Stimulated activated CD8-positive, alpha-beta memory T cell treated with anti-CD3 and anti-CD28 coated beads, Interleukin-7, amount 100 ng/mL, for 24 hours (primary cell): Measurements from ENCODE around the gene ABHD2.

Experiments used
- DNase-seq: peaks from one replicate; pipeline ENCODE4 v3.0.0-alpha.2; 2020; ENCODE audit warnings: low read depth

ABHD2 gene

GRCh38 chr15:89098281-89098680, 10.0 kb downstream of the ABHD2 start:
- DNase-seq: no peak

GRCh38 chr15:89099968-89100367, 11.7 kb downstream of the ABHD2 start:
- DNase-seq: no peak

- no peak for DNase-seq
Observed at GRCh38 chr15:89101302-89102193, 13.3 kb downstream of the ABHD2 start.

- DNase-seq: no peak
Observed at GRCh38 chr15:89103481-89104171, 15.4 kb downstream of the ABHD2 start.

GRCh38 chr15:89104172-89104564, 15.9 kb downstream of the ABHD2 start:
- DNase-seq: no peak

GRCh38 chr15:89105147-89105546, 16.9 kb downstream of the ABHD2 start:
- DNase-seq: no peak

- no peak for DNase-seq
Observed at GRCh38 chr15:89106200-89106599, 17.9 kb downstream of the ABHD2 start.

GRCh38 chr15:89107984-89108383, 19.7 kb downstream of the ABHD2 start:
- no peak for DNase-seq

GRCh38 chr15:89108835-89109234, 20.6 kb downstream of the ABHD2 start:
- no peak for DNase-seq

GRCh38 chr15:89109238-89109637, 21.0 kb downstream of the ABHD2 start:
- no peak for DNase-seq

- no peak for DNase-seq
Observed at GRCh38 chr15:89110060-89110459, 21.8 kb downstream of the ABHD2 start.

- DNase-seq: no peak
Observed at GRCh38 chr15:89111352-89111751, 23.1 kb downstream of the ABHD2 start.

GRCh38 chr15:89111961-89112340, 23.7 kb downstream of the ABHD2 start:
- no peak for DNase-seq

- no peak for DNase-seq
Observed at GRCh38 chr15:89112341-89112971, 24.2 kb downstream of the ABHD2 start.

- no peak for DNase-seq
Observed at GRCh38 chr15:89113296-89114024, 25.2 kb downstream of the ABHD2 start.

- DNase-seq: no peak
Observed at GRCh38 chr15:89114990-89115389, 26.7 kb downstream of the ABHD2 start.

- DNase-seq: no peak
Observed at GRCh38 chr15:89115547-89115946, 27.3 kb downstream of the ABHD2 start.

- no peak for DNase-seq
Observed at GRCh38 chr15:89116404-89116803, 28.1 kb downstream of the ABHD2 start.

- DNase-seq: no peak
Observed at GRCh38 chr15:89117790-89118189, 29.5 kb downstream of the ABHD2 start.

- DNase-seq: no peak
Observed at GRCh38 chr15:89118481-89118989, 30.3 kb downstream of the ABHD2 start.

- no peak for DNase-seq
Observed at GRCh38 chr15:89119489-89120478, 31.5 kb downstream of the ABHD2 start.
